Activated T-helper 9 cell treated with anti-CD3 and anti-CD28 coated beads, Interleukin-2, amount 50 U/mL, for 16 hours (primary cell): ENCODE measurements around the gene FER1L5.

Experiments
- DNase-seq: peaks from one replicate; pipeline ENCODE4 v3.0.0-alpha.2; 2020; ENCODE audit warnings: low read depth

The FER1L5 gene

GRCh38 chr2:96697476-96697875, 54.9 kb downstream of the FER1L5 start:
- no peak for DNase-seq

DNA sequence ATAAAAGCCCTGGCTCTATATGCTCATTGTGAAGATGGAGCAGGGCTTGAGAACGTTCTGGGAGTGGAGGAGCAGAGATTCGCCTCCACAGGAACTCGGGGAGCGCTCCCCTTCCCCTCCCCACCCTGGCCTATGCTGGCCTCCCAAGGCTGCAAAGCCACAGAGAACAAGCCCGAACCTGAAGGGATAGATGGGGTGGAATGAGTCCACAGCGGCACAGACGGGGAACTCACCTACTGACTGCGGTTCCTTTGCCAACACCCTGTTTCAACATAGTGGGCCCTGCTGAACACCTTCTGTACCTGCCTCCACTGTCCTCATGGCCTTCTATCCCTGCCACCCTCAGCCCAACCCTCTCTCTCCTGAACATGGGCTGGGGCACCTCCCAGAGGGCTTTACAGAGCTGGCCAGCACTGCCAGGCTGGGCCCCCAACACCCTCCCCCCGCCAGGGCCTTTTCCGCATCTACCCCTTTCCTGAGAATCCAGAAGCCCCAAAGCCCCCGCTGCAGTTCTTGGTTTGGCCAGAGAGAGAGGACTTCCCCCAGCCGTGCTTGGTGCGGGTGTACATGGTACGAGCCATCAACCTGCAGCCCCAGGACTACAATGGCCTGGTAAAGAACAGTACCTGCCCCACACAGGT, 55.8 kb downstream of the FER1L5 start:
- DNase-seq, result no peak

DNA sequence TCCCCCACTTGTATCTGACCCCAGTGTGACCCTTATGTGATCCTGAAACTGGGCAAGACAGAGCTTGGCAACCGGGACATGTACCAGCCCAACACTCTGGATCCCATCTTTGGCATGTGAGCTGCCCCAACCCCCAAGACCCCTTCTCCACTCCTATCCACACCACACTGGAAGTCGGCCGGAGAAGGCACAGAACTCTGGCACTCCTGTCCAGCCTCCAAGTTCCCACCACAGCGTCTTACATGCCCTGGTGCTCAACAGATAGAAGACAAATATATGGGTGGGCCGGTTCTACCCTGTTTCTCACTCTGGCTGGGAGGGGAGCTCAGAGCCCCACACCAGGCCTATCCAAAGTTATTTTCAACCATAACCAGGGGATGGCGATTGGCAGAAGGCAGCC, 56.5 kb downstream of the FER1L5 start:
- no peak for DNase-seq

- DNase-seq, result no peak
Observed at GRCh38 chr2:96699621-96700020, 57.1 kb downstream of the FER1L5 start.

GRCh38 chr2:96700086-96700485, 57.5 kb downstream of the FER1L5 start:
- DNase-seq, result no peak

DNA sequence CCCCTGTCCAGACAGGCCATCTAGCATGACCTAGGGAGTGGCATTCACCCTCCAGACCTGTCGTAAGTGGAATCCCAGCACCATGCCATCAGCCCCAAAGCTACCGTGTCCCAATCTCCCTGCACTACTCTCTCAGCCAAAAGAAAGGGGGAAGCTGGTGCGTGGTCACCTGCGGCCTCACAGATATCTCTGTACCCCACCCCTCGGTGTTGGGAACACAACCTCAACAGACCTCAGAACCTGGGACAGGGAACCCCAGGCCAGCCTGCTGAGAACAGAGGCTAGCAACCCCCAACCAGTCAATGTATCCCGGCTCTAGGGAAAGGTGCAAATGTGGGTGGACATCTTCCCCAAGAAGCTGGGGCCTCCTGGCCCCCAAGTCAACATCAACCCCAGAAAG, 59.1 kb downstream of the FER1L5 start:
- no peak for DNase-seq

- no peak for DNase-seq
Observed at GRCh38 chr2:96702098-96702785, 59.7 kb downstream of the FER1L5 start.

GRCh38 chr2:96703021-96703751, 60.6 kb downstream of the FER1L5 start:
- no peak for DNase-seq

GRCh38 chr2:96710985-96711384, 68.4 kb downstream of the FER1L5 start:
- no peak for DNase-seq

DNA sequence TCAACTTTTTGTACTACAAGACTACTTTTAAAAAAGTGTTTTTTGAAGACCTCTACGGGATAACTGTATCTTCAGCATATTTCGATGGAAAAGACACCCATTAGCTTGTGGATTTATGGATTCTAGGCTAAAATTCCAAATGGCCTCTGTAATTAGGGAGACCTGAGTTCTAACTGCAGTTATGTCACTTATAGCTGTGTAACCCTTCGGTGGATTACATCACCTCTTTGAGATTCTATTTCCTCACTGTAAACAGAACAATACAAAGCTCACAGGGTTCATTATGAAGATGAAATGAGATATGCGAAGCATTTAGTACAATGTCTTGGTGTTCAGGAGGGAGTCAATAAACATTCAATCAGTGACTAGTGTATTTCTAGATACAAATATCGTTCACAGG, 73.1 kb downstream of the FER1L5 start:
- DNase-seq, result no peak

- no peak for DNase-seq
Observed at GRCh38 chr2:96716388-96716787, 73.8 kb downstream of the FER1L5 start.

- DNase-seq, result no peak
Observed at GRCh38 chr2:96726131-96726530, 83.6 kb downstream of the FER1L5 start.

DNA sequence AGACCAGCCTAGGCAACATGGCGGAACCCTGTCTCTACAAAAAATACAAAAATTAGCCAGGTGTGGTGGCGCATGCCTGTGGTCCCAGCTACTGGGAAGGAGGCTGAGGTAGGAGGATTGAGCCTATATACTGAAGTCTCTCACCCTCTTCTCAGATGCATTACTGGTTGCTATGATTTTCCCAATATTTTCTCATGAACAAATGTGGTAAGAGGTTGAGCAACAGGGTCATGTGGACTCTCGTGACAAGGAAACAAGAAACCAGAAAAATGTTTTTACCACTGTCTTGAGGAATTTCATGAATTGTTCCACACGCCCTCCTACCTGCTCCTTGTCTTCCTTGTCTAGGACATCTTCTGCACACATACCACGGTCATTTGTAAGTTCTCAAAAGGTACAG, 84.9 kb downstream of the FER1L5 start:
- no peak for DNase-seq

DNA sequence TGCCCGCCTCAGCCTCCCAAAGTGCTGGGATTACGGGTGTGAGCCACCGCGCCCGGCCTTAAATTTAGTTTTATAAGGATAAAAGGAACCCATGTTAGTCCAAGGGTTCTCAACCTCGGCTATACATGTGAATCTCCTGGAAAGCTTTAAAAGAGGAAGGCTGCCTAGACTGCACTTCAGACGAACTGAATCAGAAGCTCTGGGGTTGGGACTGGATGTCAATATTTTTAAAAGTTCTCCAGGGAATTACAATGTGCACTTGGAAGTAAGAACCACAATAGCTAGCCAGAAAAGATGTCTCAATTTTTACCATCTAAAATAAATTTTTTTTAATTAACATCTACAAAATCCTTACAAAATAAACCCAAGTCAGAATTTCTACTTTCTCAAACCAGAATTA, 87.2 kb downstream of the FER1L5 start:
- DNase-seq, result no peak

DNA sequence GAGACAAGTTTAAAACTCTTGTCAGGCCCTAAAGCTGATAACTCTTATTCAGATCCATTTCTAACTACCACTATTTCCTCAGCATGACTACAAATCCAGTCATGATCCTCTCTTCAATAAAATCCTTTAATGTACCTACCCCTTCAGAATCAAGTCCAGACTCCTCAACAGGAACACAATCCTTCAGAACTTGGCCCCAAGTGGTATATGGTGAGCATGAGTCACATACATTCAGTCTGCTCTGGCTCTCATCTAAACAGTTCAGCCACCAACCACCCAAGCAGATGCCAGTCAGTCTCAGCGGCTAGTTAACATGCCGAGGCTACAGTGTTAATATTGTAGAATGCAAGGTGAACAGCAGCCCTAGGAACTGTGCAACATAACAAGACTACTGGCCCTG, 87.6 kb downstream of the FER1L5 start:
- no peak for DNase-seq

- no peak for DNase-seq
Observed at GRCh38 chr2:96733931-96734330, 91.4 kb downstream of the FER1L5 start.

- no peak for DNase-seq
Observed at GRCh38 chr2:96734880-96735583, 92.5 kb downstream of the FER1L5 start.

DNA sequence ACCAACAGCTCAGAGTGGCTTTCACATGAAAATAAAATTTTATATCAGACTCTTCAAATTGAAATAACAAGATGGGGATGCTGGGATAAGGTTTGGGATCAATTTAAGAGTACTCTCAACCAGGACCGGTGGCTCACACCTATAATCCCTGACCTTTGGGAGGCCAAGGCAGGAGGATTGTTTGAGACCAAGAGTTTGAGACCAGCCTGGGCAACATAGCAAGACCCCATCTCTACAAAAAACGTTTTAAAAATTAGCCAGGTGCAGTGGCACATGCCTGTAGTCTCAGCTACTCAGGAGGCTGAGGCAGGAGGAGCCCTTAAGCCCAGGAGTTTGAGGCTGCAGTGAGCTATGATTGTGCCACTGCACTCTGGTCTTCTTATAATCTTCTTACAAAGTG, 94.7 kb downstream of the FER1L5 start:
- DNase-seq, result no peak

GRCh38 chr2:96737831-96738230, 95.3 kb downstream of the FER1L5 start:
- DNase-seq, result no peak

- no peak for DNase-seq
Observed at GRCh38 chr2:96739076-96739632, 96.6 kb downstream of the FER1L5 start.

GRCh38 chr2:96739633-96740428, 97.3 kb downstream of the FER1L5 start, which contains the start of gene LMAN2L:
Gene LMAN2L, minus strand, starts transcription at chr2:96740064. Its CDS starts 24 bp downstream, at chr2:96740040.
- DNase-seq, result peak; percentile 91
